Bladder microvascular endothelial cell (primary cell): ENCODE data around the gene DDX47. TPM values are rescaled to one million over a fixed set of nuclear protein-coding genes. Genes with fewer than 3 reads are reported as not detected.

ENCODE experiments used
- total RNA-seq: library from RNA; depleted of rRNA; stranded (reverse); fragments of >200 nt; gene quantifications from 2 replicates; pipeline ENCODE4 v1.2.3, GENCODE V29; 2014

Gene DDX47
- total RNA-seq, result 39.8 and 69.2 TPM in 2 replicates

GRCh38 chr12:12813120-12814101 is at the start of gene DDX47:
Gene DDX47, plus strand, starts transcription at chr12:12813346. Its CDS starts 22 bp downstream, at chr12:12813368.

DNA sequence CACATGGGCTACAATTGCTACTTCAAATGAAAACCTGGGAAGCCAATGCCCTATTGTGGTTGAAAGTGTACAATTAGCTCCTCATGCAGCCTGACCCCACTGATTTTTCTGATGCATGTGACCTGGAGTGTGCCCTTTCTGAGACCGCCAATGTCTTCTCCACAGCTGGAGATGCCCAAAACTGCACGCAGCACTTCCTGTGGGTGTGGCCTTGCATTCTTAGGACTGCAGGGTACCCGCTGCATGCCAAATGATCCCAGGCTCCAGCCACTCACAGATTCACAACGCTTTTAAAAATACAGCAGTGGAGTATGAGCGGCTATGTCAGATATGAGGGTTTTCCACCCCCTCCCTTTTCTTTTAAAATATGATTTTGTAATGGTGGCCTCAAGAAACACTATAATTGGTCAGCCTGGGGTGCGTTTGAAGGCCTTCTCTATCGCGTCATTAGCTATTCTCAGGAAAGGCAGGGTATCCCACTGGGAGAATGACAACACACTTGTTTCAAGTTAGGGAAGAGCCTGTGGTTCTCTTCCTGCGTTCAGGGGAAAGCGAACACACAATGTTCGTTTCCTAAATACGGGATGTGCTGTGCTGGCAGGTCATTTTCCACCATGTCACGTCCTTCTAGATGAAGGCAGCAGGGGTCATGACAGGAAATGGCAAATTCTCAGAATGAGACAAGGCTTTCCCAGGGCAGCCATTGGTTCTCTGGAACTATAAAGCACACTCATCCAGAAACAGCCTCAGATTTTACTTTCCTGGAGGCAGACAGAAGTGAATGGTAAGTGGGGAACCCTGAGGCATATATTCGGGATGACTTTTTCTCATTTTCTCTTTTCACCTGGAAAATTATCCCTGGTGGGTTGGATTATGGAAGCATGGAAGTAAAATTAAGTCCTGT is 28.0 kb upstream of the DDX47 start, which contains the start of gene APOLD1:
TSS of gene APOLD1 (plus strand) at position 749 of the 904 bp plus-strand sequence. CDS start at position 782, 33 bp downstream.

Other genes starting within 250 kb of the DDX47 start
- 24.4 and 37.3 TPM in 2 replicates for gene CREBL2, start 201.5 kb upstream of the DDX47 start, total RNA-seq
- gene GPR19, start 117.2 kb upstream of the DDX47 start, total RNA-seq, result 0.25 and 0.49 TPM in 2 replicates
- 42.2 and 52.3 TPM in 2 replicates for gene CDKN1B, start 96.0 kb upstream of the DDX47 start, total RNA-seq
- gene APOLD1, start 27.7 kb upstream of the DDX47 start, total RNA-seq, result 15.5 and 22.0 TPM in 2 replicates
- 2.9 and 4.9 TPM in 2 replicates for gene GPRC5A, start 78.2 kb downstream of the DDX47 start, total RNA-seq
- not detected in 2 replicates for gene GPRC5D, start 138.8 kb downstream of the DDX47 start, total RNA-seq
- 13.8 and 35.7 TPM in 2 replicates for gene HEBP1, start 186.9 kb downstream of the DDX47 start, total RNA-seq
- gene FAM234B, start 231.0 kb downstream of the DDX47 start, total RNA-seq, result 5.5 and 17.5 TPM in 2 replicates